Neural cell (in vitro differentiated cells): ENCODE data around the gene MAGI1.

ENCODE experiments used
- EP300 ChIP-seq: fragments of 450-650 bp; conservative IDR thresholded peaks from 2 replicates; pipeline ENCODE4 v1.6.1; 2014; ENCODE audit warnings: antibody characterized with exemption, mild to moderate bottlenecking, moderate library complexity; ENCODE audit not compliant: poor library complexity, severe bottlenecking
- POLR2AphosphoS5 ChIP-seq: IDR thresholded peaks from 2 replicates; pipeline ENCODE4 v1.6.1; 2012

DNA sequence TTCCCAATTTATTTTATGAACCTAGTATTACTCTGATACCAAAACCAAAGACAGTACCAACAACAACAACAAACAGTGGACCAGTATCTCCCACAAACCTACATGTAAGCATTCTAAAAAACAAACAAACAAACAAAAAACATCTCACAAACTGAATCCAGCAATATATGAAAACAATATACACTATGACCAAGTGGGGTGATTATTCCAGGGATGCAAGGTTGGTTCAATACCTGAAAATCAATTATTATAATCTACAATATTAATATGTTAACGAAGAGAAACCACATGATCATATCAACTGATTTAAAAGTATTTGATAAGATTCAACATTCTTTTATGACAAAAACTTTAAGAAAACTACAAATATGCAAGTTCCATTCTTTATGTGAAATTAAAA is 391.3 kb downstream of the MAGI1 start:
- TF ChIP-seq POLR2AphosphoS5, result no peak
- no peak for TF ChIP-seq EP300
